ENCODE data around the gene MSMB.

GRCh38 chr10:46052057-46052790, 6.2 kb upstream of the MSMB start:
- TF ChIP-seq CTCF (IDR thresholded peaks at IDR 0.05), result no peak
- TF ChIP-seq POLR2A (IDR thresholded peaks at IDR 0.05), result no peak
